ENCODE data around the gene CFAP74. TPM values are rescaled to one million over a fixed set of nuclear protein-coding genes. Genes with fewer than 3 reads are reported as not detected.
"Not testable (repeated sequence)": the region's sequence is repeated elsewhere in the genome, so short reads cannot be mapped to it uniquely, and the experiment has no call there.

CFAP74 gene
- total RNA-seq, 1 donor from 2014 or later: not detected

- DNase-seq (ENCODE audit: low read depth in 2 of 2): no peak
These were observed 16.5 kb downstream of the CFAP74 start for GRCh38 chr1:1987142-1987510.

GRCh38 chr1:1986451-1987141 lies 17.0 kb downstream of the CFAP74 start:
- DNase-seq (ENCODE audit: low read depth in 2 of 2): no peak

GRCh38 chr1:1985375-1986050 lies 18.1 kb downstream of the CFAP74 start:
- DNase-seq (ENCODE audit: low read depth in 2 of 2): no peak

GRCh38 chr1:1984560-1985070 lies 19.0 kb downstream of the CFAP74 start:
- no peak for DNase-seq (ENCODE audit: low read depth in 2 of 2)

GRCh38 chr1:1982379-1983232 lies 21.0 kb downstream of the CFAP74 start:
- DNase-seq (ENCODE audit: low read depth in 2 of 2): no peak

- DNase-seq (ENCODE audit: low read depth in 2 of 2): not testable (repeated sequence)
These were observed 21.8 kb downstream of the CFAP74 start for GRCh38 chr1:1981631-1982327.

GRCh38 chr1:1981142-1981500 lies 22.5 kb downstream of the CFAP74 start:
- no peak for DNase-seq (ENCODE audit: low read depth in 2 of 2)

- DNase-seq (ENCODE audit: low read depth in 2 of 2): no peak
These were observed 23.0 kb downstream of the CFAP74 start for GRCh38 chr1:1980467-1981141.

- no peak for DNase-seq (ENCODE audit: low read depth in 2 of 2)
These were observed 24.0 kb downstream of the CFAP74 start for GRCh38 chr1:1979482-1980165.

- DNase-seq (ENCODE audit: low read depth in 2 of 2): not testable (repeated sequence)
These were observed 24.7 kb downstream of the CFAP74 start for GRCh38 chr1:1978690-1979481.

- no peak for DNase-seq (ENCODE audit: low read depth in 2 of 2)
These were observed 25.5 kb downstream of the CFAP74 start for GRCh38 chr1:1978108-1978507.

GRCh38 chr1:1976031-1976430 lies 27.6 kb downstream of the CFAP74 start:
- no peak for DNase-seq (ENCODE audit: low read depth in 2 of 2)

- DNase-seq (ENCODE audit: low read depth in 2 of 2): no peak
These were observed 28.1 kb downstream of the CFAP74 start for GRCh38 chr1:1975535-1975934.

GRCh38 chr1:1974834-1975233 lies 28.8 kb downstream of the CFAP74 start:
- DNase-seq (ENCODE audit: low read depth in 2 of 2): no peak

GRCh38 chr1:1973716-1974642 lies 29.6 kb downstream of the CFAP74 start:
- DNase-seq (ENCODE audit: low read depth in 2 of 2): no peak

GRCh38 chr1:1972976-1973715 lies 30.4 kb downstream of the CFAP74 start:
- DNase-seq (ENCODE audit: low read depth in 2 of 2): no peak

- no peak for DNase-seq (ENCODE audit: low read depth in 2 of 2)
These were observed 31.9 kb downstream of the CFAP74 start for GRCh38 chr1:1971688-1972087.

- no peak for DNase-seq (ENCODE audit: low read depth in 2 of 2)
These were observed 32.6 kb downstream of the CFAP74 start for GRCh38 chr1:1971017-1971416.
